ENCODE results near the gene MEG3.

DNA sequence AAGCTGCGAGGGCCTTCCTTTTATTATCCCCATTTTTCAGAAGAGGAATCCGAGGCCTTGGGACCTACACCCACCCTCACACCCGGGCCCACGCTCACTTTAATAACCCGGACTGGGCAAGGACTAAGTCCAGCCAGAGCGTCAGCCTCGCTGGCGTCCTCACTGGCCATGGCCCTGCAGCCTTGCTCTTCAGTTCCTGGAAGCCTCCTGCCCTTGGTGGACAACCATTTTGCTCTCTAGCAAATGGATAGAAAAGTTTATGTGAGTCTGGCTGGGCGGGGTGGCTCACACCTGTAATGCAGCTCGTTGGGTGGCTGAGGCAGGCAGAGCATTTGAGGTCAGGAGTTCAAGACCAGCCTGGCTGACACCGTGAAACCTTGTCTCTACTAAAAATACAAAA is 67.8 kb downstream of the MEG3 start:
- no peak for TF ChIP-seq EZH2 (IDR thresholded peaks at IDR 0.05)
- TF ChIP-seq POLR2AphosphoS5 (IDR thresholded peaks at IDR 0.05; ENCODE audit: borderline replicate concordance, low read depth, low read length): no peak

Data from SK-N-MC (cell line).